ENCODE measurements around the gene CLASRP. TPM values are rescaled to one million over a fixed set of nuclear protein-coding genes. Genes with fewer than 3 reads are reported as not detected.

CLASRP gene
- total and polyA plus RNA-seq, 2 of the 8 experiments (the other 6 are each of a cell fraction or from before 2014, with no cell fraction given): 22.3 to 71.7 TPM

DNA sequence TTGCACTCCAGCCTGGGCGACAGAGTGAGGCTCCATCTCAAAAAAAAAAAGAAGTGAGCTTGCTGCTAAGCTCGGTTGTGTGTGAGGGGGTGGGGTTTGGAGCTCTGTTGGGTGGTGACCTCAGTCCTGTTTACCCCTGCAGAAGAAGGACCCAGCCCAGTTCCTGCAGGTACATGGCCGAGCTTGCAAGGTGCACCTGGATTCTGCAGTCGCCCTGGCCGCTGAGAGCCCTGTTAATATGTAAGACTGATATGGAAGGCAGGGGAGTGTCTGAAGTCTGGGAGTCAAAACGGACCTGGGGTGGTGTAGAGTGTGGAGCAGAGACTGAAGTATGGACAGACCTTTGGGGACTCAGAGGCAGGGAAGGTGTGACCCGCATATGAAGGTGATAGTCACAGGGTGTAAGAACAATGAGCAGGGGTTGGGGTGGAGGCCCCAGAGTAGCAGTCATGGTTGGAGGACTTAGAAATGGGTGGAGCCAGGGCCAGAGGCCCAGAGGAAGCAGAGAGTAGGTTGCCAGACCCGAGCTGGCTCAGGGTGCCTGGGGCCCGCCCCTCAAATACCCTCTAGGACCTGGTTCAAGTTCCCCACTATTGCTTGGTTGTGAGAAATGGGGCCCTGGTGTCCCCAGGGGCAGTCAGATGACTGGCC lies 13.2 kb downstream of the CLASRP start (continued):
- TF ChIP-seq NRF1 (IDR thresholded peaks at IDR 0.05; ENCODE audit: low read depth, low read length) (no peak), ATF3 (IDR thresholded peaks at IDR 0.05; ENCODE audit: insufficient read depth, low read depth, low read length) (no peak)

All from H1 (cell line).